Measurements from ENCODE around the gene TMBIM4. TPM values are rescaled to one million over a fixed set of nuclear protein-coding genes. Genes with fewer than 3 reads are reported as not detected.
A peak's percentile ranks its signal among the peaks of the same experiment; 100 is the strongest.

TMBIM4 gene
- total RNA-seq, 1 donor from 2014 or later, result 154 TPM

DNA sequence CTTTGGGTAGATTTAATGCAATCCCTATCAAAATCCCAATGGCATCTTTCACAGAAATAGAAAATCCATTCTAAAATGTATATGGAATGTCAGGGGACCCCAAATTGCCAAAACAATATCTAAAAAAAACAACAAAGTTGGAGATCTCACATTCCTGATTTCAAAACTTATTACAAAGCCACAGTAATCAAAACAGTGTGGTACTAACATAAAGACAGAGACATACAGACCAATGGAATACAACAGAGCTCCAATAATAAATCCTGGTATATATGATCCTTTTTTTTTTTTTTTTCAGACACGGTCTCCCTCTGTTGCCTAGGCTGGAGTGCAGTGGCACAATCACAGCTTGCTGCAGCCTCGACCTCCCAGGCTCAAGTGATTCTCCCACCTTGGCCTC is 4.7 kb downstream of the TMBIM4 start:
- intact Hi-C loops (cut with DNase I), result no loop called here
- TF ChIP-seq, protein P1, sequence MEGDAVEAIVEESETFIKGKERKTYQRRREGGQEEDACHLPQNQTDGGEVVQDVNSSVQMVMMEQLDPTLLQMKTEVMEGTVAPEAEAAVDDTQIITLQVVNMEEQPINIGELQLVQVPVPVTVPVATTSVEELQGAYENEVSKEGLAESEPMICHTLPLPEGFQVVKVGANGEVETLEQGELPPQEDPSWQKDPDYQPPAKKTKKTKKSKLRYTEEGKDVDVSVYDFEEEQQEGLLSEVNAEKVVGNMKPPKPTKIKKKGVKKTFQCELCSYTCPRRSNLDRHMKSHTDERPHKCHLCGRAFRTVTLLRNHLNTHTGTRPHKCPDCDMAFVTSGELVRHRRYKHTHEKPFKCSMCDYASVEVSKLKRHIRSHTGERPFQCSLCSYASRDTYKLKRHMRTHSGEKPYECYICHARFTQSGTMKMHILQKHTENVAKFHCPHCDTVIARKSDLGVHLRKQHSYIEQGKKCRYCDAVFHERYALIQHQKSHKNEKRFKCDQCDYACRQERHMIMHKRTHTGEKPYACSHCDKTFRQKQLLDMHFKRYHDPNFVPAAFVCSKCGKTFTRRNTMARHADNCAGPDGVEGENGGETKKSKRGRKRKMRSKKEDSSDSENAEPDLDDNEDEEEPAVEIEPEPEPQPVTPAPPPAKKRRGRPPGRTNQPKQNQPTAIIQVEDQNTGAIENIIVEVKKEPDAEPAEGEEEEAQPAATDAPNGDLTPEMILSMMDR (IDR thresholded peaks at IDR 0.05), result no peak
- H3K27ac ChIP-seq, result no peak overlapping the region
- peaks cover 5% of the 10 kb centered on the region for H3K36me3 ChIP-seq
- H3K9me3 ChIP-seq, result no peaks in the 10 kb centered on the region
- ATAC-seq, result no peak
- H3K27me3 ChIP-seq, result no peaks in the 10 kb centered on the region
- DNase-seq, result no peak
- H3K4me1 ChIP-seq, result peaks cover 21% of the 10 kb centered on the region
- no peak overlapping the region for H3K4me3 ChIP-seq

DNA sequence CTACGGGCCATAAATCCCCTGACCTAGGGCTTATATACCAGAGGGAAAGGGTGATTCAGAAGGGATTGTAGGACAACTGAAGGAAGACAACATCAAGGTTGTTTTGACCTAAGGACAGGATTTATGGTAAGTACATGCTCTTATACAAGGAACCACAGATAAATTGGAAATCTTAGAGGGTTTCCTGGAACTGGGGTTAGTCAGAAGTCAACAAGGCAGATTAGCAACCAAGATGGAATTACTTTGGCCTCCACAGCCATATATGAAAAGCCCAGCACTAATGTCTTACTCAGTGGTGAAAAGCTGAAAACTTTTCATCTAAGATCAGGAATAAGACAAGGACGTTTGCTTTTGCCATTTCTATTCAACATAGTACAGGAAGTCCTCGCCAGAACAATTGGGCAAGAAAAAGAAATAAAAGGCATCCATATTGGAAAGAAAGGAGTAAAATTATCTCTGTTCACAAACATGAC is 5.4 kb downstream of the TMBIM4 start:
- Histone ChIP-seq H3K4me3 (no peak overlapping the region), H3K9me3 (no peaks in the 10 kb centered on the region), H3K36me3 (peaks cover 13% of the 10 kb centered on the region), H3K27ac (no peak overlapping the region), H3K27me3 (no peaks in the 10 kb centered on the region), H3K4me1 (peaks cover 21% of the 10 kb centered on the region)
- DNase-seq, result no peak
- TF ChIP-seq, protein P1 (IDR thresholded peaks at IDR 0.05), result no peak
- ATAC-seq, result no peak
- intact Hi-C loops (cut with DNase I), result no loop called here

- Histone ChIP-seq H3K27me3 (no peaks in the 10 kb centered on the region), H3K27ac (no peak overlapping the region), H3K4me1 (peaks cover 15% of the 10 kb centered on the region), H3K4me3 (no peak overlapping the region), H3K9me3 (no peaks in the 10 kb centered on the region), H3K36me3 (peaks cover 15% of the 10 kb centered on the region)
- DNase-seq (no peak), ATAC-seq (no peak)
- TF ChIP-seq, protein P1 (IDR thresholded peaks at IDR 0.05), result no peak
- intact Hi-C loops (cut with DNase I), result no loop called here
Observed at GRCh38 chr12:66163289-66163688, 6.5 kb downstream of the TMBIM4 start.

DNA sequence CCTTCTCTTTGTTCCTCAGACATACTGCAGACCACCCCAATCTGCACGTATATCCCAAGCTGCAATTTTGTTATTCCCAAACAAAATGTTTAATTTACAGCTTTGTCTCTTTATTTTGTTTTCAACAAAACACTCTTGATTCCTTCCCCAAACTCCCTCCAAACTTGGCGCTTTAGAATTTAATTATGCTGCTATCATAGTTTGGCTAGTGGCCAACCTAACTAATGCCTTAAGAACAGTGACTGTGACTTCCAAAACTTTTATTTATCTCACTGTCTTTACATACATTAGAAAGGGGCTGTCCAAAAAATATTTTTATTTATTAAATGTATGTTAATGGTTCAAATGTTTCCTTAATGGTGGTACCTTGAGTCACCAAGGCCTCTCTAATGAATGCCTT is 7.1 kb downstream of the TMBIM4 start:
- Histone ChIP-seq H3K4me3 (no peak overlapping the region), H3K9me3 (no peaks in the 10 kb centered on the region), H3K27me3 (no peaks in the 10 kb centered on the region), H3K36me3 (peaks cover 15% of the 10 kb centered on the region), H3K4me1 (peaks cover 9% of the 10 kb centered on the region), H3K27ac (no peak overlapping the region)
- DNase-seq (no peak), ATAC-seq (no peak)
- intact Hi-C loops (cut with DNase I), result no loop called here
- TF ChIP-seq, protein P1 (IDR thresholded peaks at IDR 0.05), result no peak

GRCh38 chr12:66160704-66161103 is 9.1 kb downstream of the TMBIM4 start:
- intact Hi-C loops (cut with DNase I), result no loop called here
- TF ChIP-seq, protein P1 (IDR thresholded peaks at IDR 0.05), result no peak
- Histone ChIP-seq H3K9me3 (no peaks in the 10 kb centered on the region), H3K36me3 (peaks cover 15% of the 10 kb centered on the region), H3K4me1 (peaks cover 9% of the 10 kb centered on the region), H3K27me3 (no peaks in the 10 kb centered on the region), H3K4me3 (no peak overlapping the region), H3K27ac (no peak overlapping the region)
- DNase-seq (no peak), ATAC-seq (no peak)

GRCh38 chr12:66159123-66159522 is 10.7 kb downstream of the TMBIM4 start:
- H3K9me3 ChIP-seq, result no peaks in the 10 kb centered on the region
- H3K36me3 ChIP-seq, result peaks cover 15% of the 10 kb centered on the region
- DNase-seq (no peak), ATAC-seq (peak; percentile 74)
- no peak overlapping the region for H3K4me3 ChIP-seq
- intact Hi-C loops (cut with DNase I), result no loop called here
- H3K27me3 ChIP-seq, result no peaks in the 10 kb centered on the region
- H3K27ac ChIP-seq, result no peak overlapping the region
- TF ChIP-seq, protein P1 (IDR thresholded peaks at IDR 0.05), result no peak
- H3K4me1 ChIP-seq, result peaks cover 9% of the 10 kb centered on the region

Data from upper lobe of right lung (tissue), 1 donor.